HepG2 (cell line): Measurements from ENCODE around the gene TMEM114. TPM values are rescaled to one million over a fixed set of nuclear protein-coding genes. Genes with fewer than 3 reads are reported as not detected.
A peak's percentile ranks its signal among the peaks of the same experiment; 100 is the strongest.

Source experiments
- ATF4 ChIP-seq, 2 experiments: fragments of 450-650 bp in 1 of 2; sonication (generic) in 1 of 2; formaldehyde crosslinking; IDR thresholded peaks; 2 replicates each; pipeline versions ENCODE4 v1.5.0 to v1.8.0; 2020 to 2022; ENCODE audit warnings: mild to moderate bottlenecking in 1 of 2, missing genetic modification reagents in 1 of 2
- EP300 ChIP-seq, 3 experiments: sonication (generic) in 1 of 3; formaldehyde crosslinking in 1 of 3; IDR thresholded peaks; 2 replicates each; pipeline versions ENCODE4 v1.5.1 to v1.6.1; 2011 to 2020; ENCODE audit warnings: low read depth in 2 of 3, low read length in 2 of 3, borderline replicate concordance in 1 of 3, improper control_type of control experiment in 1 of 3, mild to moderate bottlenecking in 1 of 3, missing genetic modification reagents in 1 of 3, moderate library complexity in 1 of 3
- ESRRA ChIP-seq: sonication (generic); formaldehyde crosslinking; IDR thresholded peaks from 2 replicates; pipeline ENCODE4 v1.5.1; 2020; ENCODE audit warnings: mild to moderate bottlenecking, low read depth, missing genetic modification reagents
- ETS1 ChIP-seq: sonication (generic); formaldehyde crosslinking; IDR thresholded peaks from 2 replicates; pipeline ENCODE4 v1.4.0; 2020; ENCODE audit warnings: missing genetic modification reagents
- FOXA1 ChIP-seq, 2 experiments: fragments of 450-650 bp in 1 of 2; sonication (generic) in 1 of 2; formaldehyde crosslinking in 1 of 2; IDR thresholded peaks; 2 replicates each; pipeline versions ENCODE4 v1.4.0 to v1.6.1; 2016 to 2020; ENCODE audit warnings: missing genetic modification reagents in 1 of 2
- ISL2 ChIP-seq: sonication (generic); formaldehyde crosslinking; IDR thresholded peaks from 2 replicates; pipeline ENCODE4 v1.5.0; 2020; ENCODE audit warnings: missing genetic modification reagents
- REL ChIP-seq: sonication (generic); formaldehyde crosslinking; conservative IDR thresholded peaks from 2 replicates; pipeline ENCODE4 v1.8.0; 2022; ENCODE audit warnings: mild to moderate bottlenecking, missing genetic modification reagents, moderate library complexity
- SALL2 ChIP-seq: sonication (generic); formaldehyde crosslinking; IDR thresholded peaks from 2 replicates; pipeline ENCODE4 v1.8.1; 2023; ENCODE audit warnings: mild to moderate bottlenecking, missing genetic modification reagents, inconsistent platforms
- SIX4 ChIP-seq: sonication (generic); formaldehyde crosslinking; IDR thresholded peaks from 2 replicates; pipeline ENCODE4 v1.4.0; 2020; ENCODE audit warnings: missing genetic modification reagents
- SNAPC4 ChIP-seq: sonication (generic); formaldehyde crosslinking; IDR thresholded peaks from 2 replicates; pipeline ENCODE4 v1.4.0; 2020; ENCODE audit warnings: mild to moderate bottlenecking, missing genetic modification reagents
- SRSF1 ChIP-seq: fragments of 200-400 bp; formaldehyde crosslinking; optimal IDR thresholded peaks from 2 replicates; pipeline ENCODE3; 2017; ENCODE audit warnings: mild to moderate bottlenecking, low read depth, low read length, moderate library complexity
- YEATS4 ChIP-seq: sonication (generic); formaldehyde crosslinking; IDR thresholded peaks from 2 replicates; pipeline ENCODE4 v1.4.0; 2020; ENCODE audit warnings: missing genetic modification reagents, borderline replicate concordance
- ZBTB26 ChIP-seq: IDR thresholded peaks from 2 replicates; pipeline ENCODE4 v1.6.1; 2016; ENCODE audit warnings: missing compliant biosample characterization, missing genetic modification reagents, borderline replicate concordance
- ZFY ChIP-seq: sonication (generic); formaldehyde crosslinking; IDR thresholded peaks from 2 replicates; pipeline ENCODE4 v1.4.0; 2020; ENCODE audit warnings: missing genetic modification reagents
- ZNF160 ChIP-seq: sonication (generic); formaldehyde crosslinking; IDR thresholded peaks from 2 replicates; pipeline ENCODE4 v1.8.0; 2022; ENCODE audit warnings: mild to moderate bottlenecking, inconsistent platforms, missing genetic modification reagents
- ZNF232 ChIP-seq: sonication (generic); formaldehyde crosslinking; IDR thresholded peaks from 2 replicates; pipeline ENCODE4 v1.4.0; 2020; ENCODE audit warnings: missing genetic modification reagents, borderline replicate concordance
- ZNF644 ChIP-seq: IDR thresholded peaks from 2 replicates; pipeline ENCODE4 v1.6.1; 2016; ENCODE audit warnings: low read depth
- polyA plus RNA-seq, 8 experiments: library from polyadenylated mRNA; depleted of rRNA in 3 of 8; stranded (reverse) in 7 of 8; unstranded in 1 of 8; fragments of >200 nt; fragmentation: Illumina TruSeq in 4 of 8; extraction: Trizol in 4 of 8; gene quantifications; 2 replicates each; pipeline versions ENCODE4 v1.2.1 to v1.2.3, GENCODE V29; 2011 to 2016; ENCODE audit warnings: low read depth in 4 of 8, missing spikeins in 1 of 8, mixed read lengths in 1 of 8; ENCODE audit not compliant: insufficient read depth in 1 of 8
- total RNA-seq, 5 experiments: library from RNA; depleted of rRNA; stranded (reverse); fragments of >200 nt; fragmentation: Illumina TruSeq; extraction: Trizol; gene quantifications; 2 replicates each; pipeline ENCODE4 v1.2.3, GENCODE V29; 2016; ENCODE audit warnings: low read depth in 1 of 5

TMEM114 gene
- total and polyA plus RNA-seq, 2 of the 13 experiments (the other 11 are each of a cell fraction or from before 2014, with no cell fraction given), result not detected

GRCh38 chr16:8537691-8538342, 52.5 kb downstream of the TMEM114 start (continued):
- TF ChIP-seq ZBTB26 (CRISPR knock-in tag) (no peak), FOXA1 (IDR thresholded peaks at IDR 0.05) (peak; percentile 32; the same call in 1 of the 2 replicates), FOXA1 (CRISPR knock-in tag; IDR thresholded peaks at IDR 0.05) (peak; percentile 78), SRSF1 (no peak), ZNF160 (CRISPR knock-in tag) (0 out of 2 replicates have a peak, but pooled peaks have one; percentile 19), SIX4 (CRISPR knock-in tag) (peak; percentile 8; the same call in 1 of the 2 replicates), EP300 (IDR thresholded peaks at IDR 0.05; ENCODE audit: low read depth in 2 of 2, low read length in 2 of 2) (peak in 1 of 2 experiments; percentile 91; a peak in 2 of 4 replicates), EP300 (CRISPR knock-in tag; IDR thresholded peaks at IDR 0.05; ENCODE audit: borderline replicate concordance) (no peak), SALL2 (0 out of 2 replicates have a peak, but pooled peaks have one; percentile 57), ZNF644 (CRISPR knock-in tag) (peak; percentile 8), ISL2 (CRISPR knock-in tag) (peak; percentile 22; the same call in 1 of the 2 replicates), SNAPC4 (CRISPR knock-in tag) (no peak), ATF4 (CRISPR knock-in tag; IDR thresholded peaks at IDR 0.05) (peak in 1 of 2 experiments; percentile 52; a peak in 2 of 4 replicates), ZNF232 (CRISPR knock-in tag) (no peak), ESRRA (CRISPR knock-in tag) (0 out of 2 replicates have a peak, but pooled peaks have one; percentile 46), YEATS4 (0 out of 2 replicates have a peak, but pooled peaks have one; percentile 27), REL (no peak), ETS1 (CRISPR knock-in tag) (no peak), ZFY (no peak)
